Breast epithelium (tissue), 4 donors: ENCODE results near the gene SMIM13. TPM values are rescaled to one million over a fixed set of nuclear protein-coding genes. Genes with fewer than 3 reads are reported as not detected.

Experiments used
- DNase-seq, 2 donors: peaks; one replicate each; pipeline ENCODE4 v3.0.0-alpha.2; 2019; ENCODE audit warnings: low spot score in 2 of 2
- H3K27ac ChIP-seq, 2 donors: fragments of 200-600 bp; sonication (generic) in 1 of 2; one replicate each; pipeline ENCODE4 v1.5.1; 2016 to 2019; ENCODE audit warnings: mild to moderate bottlenecking in 1 of 2
- H3K27me3 ChIP-seq, 2 donors: fragments of 200-600 bp; sonication (generic) in 1 of 2; one replicate each; pipeline versions ENCODE4 v1.5.1 to v1.6.0; 2017 to 2019; ENCODE audit warnings: control low read depth in 1 of 2, mild to moderate bottlenecking in 1 of 2
- H3K36me3 ChIP-seq: fragments of 200-600 bp; one replicate; pipeline ENCODE4 v1.5.1; 2019
- H3K4me1 ChIP-seq, 2 donors: fragments of 200-600 bp; sonication (generic); one replicate each; pipeline ENCODE4 v1.5.1; 2016 to 2019; ENCODE audit warnings: control low read depth in 1 of 2
- H3K4me3 ChIP-seq, 3 donors: fragments of 200-600 bp; sonication (generic); 1 replicate in 2 of 3; 2 replicates in 1 of 3; pipeline ENCODE4 v1.5.1; 2016 to 2019; ENCODE audit warnings: mild to moderate bottlenecking in 3 of 3, moderate library complexity in 2 of 3
- H3K9me3 ChIP-seq, 2 donors: fragments of 200-600 bp; sonication (generic) in 1 of 2; one replicate each; pipeline ENCODE4 v1.5.1; 2016 to 2019; ENCODE audit warnings: control low read depth in 1 of 2
- CTCF ChIP-seq, 3 donors: fragments of 450-650 bp; IDR thresholded peaks; one replicate each; pipeline ENCODE4 v1.5.1; 2016 to 2017; ENCODE audit warnings: antibody characterized with exemption in 3 of 3, mild to moderate bottlenecking in 3 of 3, moderate library complexity in 3 of 3
- POLR2A ChIP-seq: fragments of 450-650 bp; IDR thresholded peaks from one replicate; pipeline ENCODE4 v1.6.1; 2016; ENCODE audit warnings: antibody characterized with exemption, mild to moderate bottlenecking, moderate library complexity
- POLR2AphosphoS5 ChIP-seq, 3 donors: sonication (generic); formaldehyde crosslinking; IDR thresholded peaks; one replicate each; pipeline ENCODE4 v1.6.1; 2017; ENCODE audit warnings: antibody characterized with exemption in 3 of 3
- intact Hi-C: fragments of 100-400 bp; cut with DNase I; formaldehyde crosslinking; loops from one replicate; pipeline ENCODE4 v1.15.1; 2023; ENCODE audit warnings: low total_unique reads
- total RNA-seq, 3 donors: library from RNA; depleted of rRNA; stranded (reverse); fragments of >200 nt; gene quantifications; one replicate each; pipeline ENCODE4 v1.1.0, GENCODE V29; 2016

Gene SMIM13
- total RNA-seq, 3 donors from 2014 or later, result 5.3 to 7.6 (median 6.2) TPM

DNA sequence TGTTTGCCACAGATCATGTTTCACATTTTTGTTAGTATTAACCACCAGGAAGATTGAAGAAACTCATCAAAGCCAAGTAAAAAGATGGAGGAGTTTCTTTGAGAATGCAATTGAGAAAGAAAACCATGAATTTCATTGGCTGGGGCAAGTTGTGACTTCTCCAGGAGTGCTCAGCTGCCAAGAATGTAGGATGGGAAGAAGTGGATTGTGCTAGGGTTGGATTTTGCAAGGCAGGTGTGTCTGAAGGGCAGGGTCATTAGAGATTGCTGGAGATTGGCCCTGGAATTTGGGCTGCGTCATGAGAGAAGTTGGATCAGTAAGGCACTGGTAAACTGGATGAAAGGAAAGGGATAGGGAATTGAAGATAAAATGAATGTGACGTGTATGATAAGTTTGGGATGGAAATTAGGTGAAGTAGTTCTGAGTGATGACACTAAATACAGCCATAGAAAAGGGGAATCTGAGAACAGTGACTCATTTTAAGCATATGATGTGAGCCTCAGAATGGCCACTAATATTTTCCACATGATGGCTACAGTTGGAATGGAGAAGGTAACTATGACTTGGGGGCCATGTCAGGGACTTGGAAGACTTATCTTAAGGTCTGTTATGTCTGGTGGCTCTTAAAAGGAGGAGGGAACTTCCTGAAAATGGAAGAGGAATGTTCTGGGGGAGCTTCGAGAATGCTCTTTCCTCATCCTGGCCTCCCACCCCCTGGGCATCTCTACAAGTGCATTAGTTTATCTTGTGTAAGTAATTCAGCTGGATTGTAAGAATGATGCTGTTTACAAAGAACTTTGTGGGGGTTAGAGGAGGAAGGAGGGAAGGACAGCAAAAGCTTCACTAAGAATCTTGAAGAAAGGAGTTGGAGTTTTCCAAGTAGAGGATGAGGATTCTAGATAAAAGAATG lies 45.7 kb downstream of the SMIM13 start:
- intact Hi-C loops, result no loop called here
- TF ChIP-seq CTCF (IDR thresholded peaks at IDR 0.05) (no peak), POLR2AphosphoS5 (IDR thresholded peaks at IDR 0.05) (no peak), POLR2A (no peak)
- no peaks in the 10 kb centered on the region for H3K27me3 ChIP-seq

DNA sequence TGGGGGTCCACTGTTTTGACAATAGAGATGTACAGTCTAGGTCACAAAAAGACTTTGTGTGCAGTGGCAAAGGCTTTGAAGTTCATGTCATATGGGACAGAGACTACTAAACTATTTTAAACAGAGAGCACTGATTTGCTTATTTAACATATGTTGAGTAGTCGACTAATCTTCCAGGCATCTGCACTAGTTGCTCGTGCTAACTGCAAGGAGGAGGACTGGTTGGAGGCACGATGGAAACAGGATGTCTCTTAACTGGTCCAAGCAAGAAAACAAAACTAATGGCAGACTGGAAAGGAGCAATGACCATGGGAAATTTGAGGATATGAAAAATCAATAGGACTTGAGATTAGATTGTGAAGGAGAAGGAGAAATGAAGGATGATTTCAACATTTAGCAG lies 46.4 kb downstream of the SMIM13 start:
- TF ChIP-seq POLR2A (no peak), POLR2AphosphoS5 (IDR thresholded peaks at IDR 0.05) (no peak), CTCF (IDR thresholded peaks at IDR 0.05) (no peak)
- no peaks in the 10 kb centered on the region for H3K27me3 ChIP-seq
- no peaks in the 10 kb centered on the region for H3K9me3 ChIP-seq
- H3K36me3 ChIP-seq, result no peaks in the 10 kb centered on the region
- no peak for DNase-seq
- H3K4me1 ChIP-seq, result no peaks in the 10 kb centered on the region
- H3K4me3 ChIP-seq, result no peak overlapping the region
- intact Hi-C loops, result loop anchor here (5.0 kb wide), 1 partner anchor 357 kb away; no protein-coding TSS in a partner anchor
- H3K27ac ChIP-seq, result no peak overlapping the region

More for the DNA sequence above, 45.7 kb downstream of the SMIM13 start:
- no peaks in the 10 kb centered on the region for H3K9me3 ChIP-seq
- no peak overlapping the region for H3K4me3 ChIP-seq
- H3K27ac ChIP-seq, result no peak overlapping the region
- H3K4me1 ChIP-seq, result no peaks in the 10 kb centered on the region
- no peak for DNase-seq
- H3K36me3 ChIP-seq, result no peaks in the 10 kb centered on the region

GRCh38 chr6:11141295-11141694 lies 47.7 kb downstream of the SMIM13 start:
- TF ChIP-seq CTCF (IDR thresholded peaks at IDR 0.05) (no peak), POLR2A (no peak), POLR2AphosphoS5 (IDR thresholded peaks at IDR 0.05) (no peak)
- no peaks in the 10 kb centered on the region for H3K9me3 ChIP-seq
- no peak overlapping the region for H3K4me3 ChIP-seq
- no peaks in the 10 kb centered on the region for H3K36me3 ChIP-seq
- DNase-seq, result no peak
- intact Hi-C loops, result loop anchor here (5.0 kb wide), 1 partner anchor 356 kb away; no protein-coding TSS in a partner anchor
- H3K27me3 ChIP-seq, result no peaks in the 10 kb centered on the region
- H3K27ac ChIP-seq, result no peak overlapping the region
- H3K4me1 ChIP-seq, result no peaks in the 10 kb centered on the region

GRCh38 chr6:11142296-11143027 lies 48.8 kb downstream of the SMIM13 start:
- H3K36me3 ChIP-seq, result no peaks in the 10 kb centered on the region
- DNase-seq, result no peak
- H3K9me3 ChIP-seq, result no peaks in the 10 kb centered on the region
- TF ChIP-seq POLR2AphosphoS5 (IDR thresholded peaks at IDR 0.05) (no peak), POLR2A (no peak), CTCF (IDR thresholded peaks at IDR 0.05) (no peak)
- no peaks in the 10 kb centered on the region for H3K27me3 ChIP-seq
- no peak overlapping the region for H3K4me3 ChIP-seq
- H3K27ac ChIP-seq, result no peak overlapping the region
- H3K4me1 ChIP-seq, result no peaks in the 10 kb centered on the region
- intact Hi-C loops, result loop anchor here (5.0 kb wide), 1 partner anchor 355 kb away; no protein-coding TSS in a partner anchor
